ENCODE data around the gene SLIRP.
A peak's percentile ranks its signal among the peaks of the same experiment; 100 is the strongest.
"Not testable (repeated sequence)": the region's sequence is repeated elsewhere in the genome, so short reads cannot be mapped to it uniquely, and the experiment has no call there.

SLIRP gene

DNA sequence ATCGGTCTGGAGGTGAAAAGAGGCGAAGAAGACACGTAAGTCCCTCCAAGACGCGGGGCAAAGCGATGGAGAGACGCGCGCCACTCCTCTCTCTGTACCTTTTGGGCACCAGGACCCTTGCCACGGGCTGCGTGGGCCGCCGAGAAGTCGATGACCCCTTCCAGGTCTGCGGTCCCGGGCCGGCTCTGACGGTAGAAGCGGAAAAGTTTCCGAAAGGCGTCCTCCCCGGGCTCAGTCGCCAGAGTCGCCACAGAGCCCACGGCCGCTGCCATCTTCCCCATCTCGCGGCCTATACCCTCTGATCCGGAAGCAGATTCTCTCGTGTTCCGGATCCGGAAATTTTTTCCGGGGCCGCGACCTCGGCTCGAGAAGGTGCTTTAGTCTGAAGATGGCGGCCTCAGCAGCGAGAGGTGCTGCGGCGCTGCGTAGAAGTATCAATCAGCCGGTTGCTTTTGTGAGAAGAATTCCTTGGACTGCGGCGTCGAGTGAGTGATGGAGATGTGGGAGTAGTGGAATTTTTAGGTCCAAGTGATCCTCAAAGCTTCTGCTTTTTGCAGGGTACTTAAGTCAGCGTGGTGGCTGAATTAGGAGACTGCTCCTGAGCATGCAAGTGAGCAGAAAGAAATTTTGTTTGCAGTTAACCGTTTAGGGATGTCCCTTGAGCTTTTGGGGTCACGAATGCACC lies at the start of gene SLIRP, which contains the start of gene ALKBH1:
SLIRP (plus strand) TSS at position 380 of the 685 bp plus-strand sequence; CDS start at position 389, 9 bp downstream.
ALKBH1 (minus strand) TSS at position 300 of the 685 bp plus-strand sequence; CDS start at position 281, 19 bp downstream.
- Histone ChIP-seq H3K36me3 (replicated peaks; ENCODE audit: insufficient read depth, low read length) (no peaks in the 10 kb centered on the region), H3K9me3 (replicated peaks; ENCODE audit: insufficient read depth, low read length) (no peaks in the 10 kb centered on the region), H3K27ac (ENCODE audit: low read length) (no peak within 1 kb of the TSS)

DNA sequence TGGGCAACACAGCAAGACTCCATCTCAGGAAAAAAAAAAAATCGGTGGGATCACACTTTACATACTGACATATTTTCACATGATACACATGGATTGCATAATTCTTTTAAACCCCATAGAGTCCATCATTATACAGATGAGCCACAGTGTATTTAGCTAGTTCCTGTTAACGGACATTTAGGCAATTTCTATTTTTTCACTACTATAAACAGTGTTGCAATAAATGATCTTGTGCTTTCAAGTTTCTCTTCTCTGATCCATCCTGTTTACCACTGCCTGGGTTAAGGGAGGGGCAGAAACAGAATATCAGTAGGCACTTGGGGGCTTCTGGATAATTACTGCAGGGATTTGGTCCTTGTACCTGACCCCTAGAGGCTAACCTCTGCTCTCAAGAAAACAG lies 48.1 kb upstream of the SLIRP start:
- Histone ChIP-seq H3K9ac (ENCODE audit: low read length) (no peak overlapping the region), H3K4me1 (ENCODE audit: low read length) (no peaks in the 10 kb centered on the region), H3K36me3 (replicated peaks; ENCODE audit: insufficient read depth, low read length) (no peaks in the 10 kb centered on the region), H4K20me1 (ENCODE audit: insufficient read depth, low read length) (no peaks in the 10 kb centered on the region), H3K79me2 (ENCODE audit: low read length) (no peaks in the 10 kb centered on the region), H2AFZ (ENCODE audit: low read length) (no peak overlapping the region), H3K4me2 (ENCODE audit: low read depth, low read length) (no peak overlapping the region), H3K27me3 (replicated peaks; ENCODE audit: insufficient read depth, low read length) (no peaks in the 10 kb centered on the region), H3K9me3 (replicated peaks; ENCODE audit: insufficient read depth, low read length) (no peaks in the 10 kb centered on the region), H3F3A (ENCODE audit: insufficient read depth, low read length) (no peaks in the 10 kb centered on the region), H3K9me2 (replicated peaks; ENCODE audit: insufficient read depth, low read length) (no peaks in the 10 kb centered on the region), H3K4me3 (ENCODE audit: low read length) (no peak overlapping the region), H3K27ac (ENCODE audit: low read length) (no peak overlapping the region)
- TF ChIP-seq, protein P1, sequence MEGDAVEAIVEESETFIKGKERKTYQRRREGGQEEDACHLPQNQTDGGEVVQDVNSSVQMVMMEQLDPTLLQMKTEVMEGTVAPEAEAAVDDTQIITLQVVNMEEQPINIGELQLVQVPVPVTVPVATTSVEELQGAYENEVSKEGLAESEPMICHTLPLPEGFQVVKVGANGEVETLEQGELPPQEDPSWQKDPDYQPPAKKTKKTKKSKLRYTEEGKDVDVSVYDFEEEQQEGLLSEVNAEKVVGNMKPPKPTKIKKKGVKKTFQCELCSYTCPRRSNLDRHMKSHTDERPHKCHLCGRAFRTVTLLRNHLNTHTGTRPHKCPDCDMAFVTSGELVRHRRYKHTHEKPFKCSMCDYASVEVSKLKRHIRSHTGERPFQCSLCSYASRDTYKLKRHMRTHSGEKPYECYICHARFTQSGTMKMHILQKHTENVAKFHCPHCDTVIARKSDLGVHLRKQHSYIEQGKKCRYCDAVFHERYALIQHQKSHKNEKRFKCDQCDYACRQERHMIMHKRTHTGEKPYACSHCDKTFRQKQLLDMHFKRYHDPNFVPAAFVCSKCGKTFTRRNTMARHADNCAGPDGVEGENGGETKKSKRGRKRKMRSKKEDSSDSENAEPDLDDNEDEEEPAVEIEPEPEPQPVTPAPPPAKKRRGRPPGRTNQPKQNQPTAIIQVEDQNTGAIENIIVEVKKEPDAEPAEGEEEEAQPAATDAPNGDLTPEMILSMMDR (IDR thresholded peaks at IDR 0.05; ENCODE audit: low read length) = no peak
- TF ChIP-seq EZH2 (optimal IDR thresholded peaks at IDR 0.05; ENCODE audit: low read depth, low read length) (no peak), EZH2phosphoT487 (IDR thresholded peaks at IDR 0.05; ENCODE audit: low read length) (no peak)
- DNase-seq = no peak

More for the DNA sequence above, at the start of gene SLIRP, which contains the start of gene ALKBH1:
- DNase-seq = peak; percentile 80
- Histone ChIP-seq H3K9me2 (replicated peaks; ENCODE audit: insufficient read depth, low read length) (no peaks in the 10 kb centered on the region), H3K79me2 (ENCODE audit: low read length) (peaks cover 57% of the 10 kb centered on the region), H2AFZ (ENCODE audit: low read length) (peak within 1 kb of the TSS; percentile 92), H3K9ac (ENCODE audit: low read length) (peak within 1 kb of the TSS; percentile 74), H3K4me1 (ENCODE audit: low read length) (peaks cover 8% of the 10 kb centered on the region; the same call in 1 of the 2 replicates), H3K4me2 (ENCODE audit: low read depth, low read length) (peak within 1 kb of the TSS; percentile 72), H3F3A (ENCODE audit: insufficient read depth, low read length) (no peaks in the 10 kb centered on the region; the same call in 1 of the 2 replicates), H3K27me3 (replicated peaks; ENCODE audit: insufficient read depth, low read length) (no peaks in the 10 kb centered on the region), H3K4me3 (ENCODE audit: low read length) (peak within 1 kb of the TSS; percentile 90), H4K20me1 (ENCODE audit: insufficient read depth, low read length) (no peaks in the 10 kb centered on the region)
- no peak for TF ChIP-seq EZH2phosphoT487 (IDR thresholded peaks at IDR 0.05; ENCODE audit: low read length)
- TF ChIP-seq, protein P1 (IDR thresholded peaks at IDR 0.05; ENCODE audit: low read length) = no peak
- no peak for TF ChIP-seq EZH2 (optimal IDR thresholded peaks at IDR 0.05; ENCODE audit: low read depth, low read length)

DNA sequence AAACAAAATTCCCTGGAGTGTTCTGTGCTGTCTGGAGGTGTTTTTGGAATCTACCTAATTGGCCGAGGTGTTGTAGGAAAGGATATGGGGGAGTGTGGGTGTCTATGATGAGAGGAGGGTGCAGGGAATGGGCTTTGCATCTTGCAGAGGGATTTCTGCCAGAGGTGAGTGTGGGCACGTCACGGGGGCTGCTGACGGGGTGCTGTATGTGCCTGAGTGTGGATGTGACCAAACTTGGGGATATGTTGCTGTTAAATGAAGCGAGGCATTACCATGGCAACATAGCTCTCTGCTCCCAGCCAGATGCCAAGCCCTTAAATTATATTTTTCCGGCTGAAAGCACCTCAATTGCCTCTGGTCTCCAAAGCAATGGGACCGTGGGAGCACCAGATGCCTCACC lies 47.1 kb upstream of the SLIRP start:
- DNase-seq = no peak
- Histone ChIP-seq H3K27me3 (replicated peaks; ENCODE audit: insufficient read depth, low read length) (no peaks in the 10 kb centered on the region), H2AFZ (ENCODE audit: low read length) (no peak overlapping the region), H3K79me2 (ENCODE audit: low read length) (no peaks in the 10 kb centered on the region), H4K20me1 (ENCODE audit: insufficient read depth, low read length) (no peaks in the 10 kb centered on the region), H3K4me3 (ENCODE audit: low read length) (no peak overlapping the region), H3F3A (ENCODE audit: insufficient read depth, low read length) (no peaks in the 10 kb centered on the region), H3K36me3 (replicated peaks; ENCODE audit: insufficient read depth, low read length) (no peaks in the 10 kb centered on the region), H3K9ac (ENCODE audit: low read length) (no peak overlapping the region), H3K27ac (ENCODE audit: low read length) (no peak overlapping the region), H3K9me2 (replicated peaks; ENCODE audit: insufficient read depth, low read length) (no peaks in the 10 kb centered on the region), H3K4me1 (ENCODE audit: low read length) (no peaks in the 10 kb centered on the region), H3K9me3 (replicated peaks; ENCODE audit: insufficient read depth, low read length) (no peaks in the 10 kb centered on the region), H3K4me2 (ENCODE audit: low read depth, low read length) (no peak overlapping the region)
- TF ChIP-seq, protein P1 (IDR thresholded peaks at IDR 0.05; ENCODE audit: low read length) = no peak
- TF ChIP-seq EZH2phosphoT487 (IDR thresholded peaks at IDR 0.05; ENCODE audit: low read length) = no peak
- TF ChIP-seq EZH2 (optimal IDR thresholded peaks at IDR 0.05; ENCODE audit: low read depth, low read length) = no peak

DNA sequence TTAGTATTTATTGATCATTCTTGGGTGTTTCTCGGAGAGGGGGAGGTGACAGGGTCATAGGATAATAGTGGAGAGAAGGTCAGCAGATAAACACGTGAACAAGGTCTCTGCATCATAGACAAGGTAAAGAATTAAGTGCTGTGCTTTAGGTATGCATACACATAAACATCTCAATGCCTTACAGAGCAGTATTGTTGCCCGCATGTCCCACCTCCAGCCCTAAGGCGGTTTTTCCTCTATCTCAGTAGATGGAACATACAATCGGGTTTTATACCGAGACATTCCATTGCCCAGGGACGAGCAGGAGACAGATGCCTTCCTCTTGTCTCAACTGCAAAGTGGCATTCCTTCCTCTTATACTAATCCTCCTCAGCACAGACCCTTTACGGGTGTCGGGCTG lies 46.3 kb upstream of the SLIRP start:
- not testable (repeated sequence) for H2AFZ ChIP-seq (ENCODE audit: low read length); DNase-seq; H3F3A ChIP-seq (ENCODE audit: insufficient read depth, low read length); H3K79me2 ChIP-seq (ENCODE audit: low read length); H4K20me1 ChIP-seq (ENCODE audit: insufficient read depth, low read length); H3K27ac ChIP-seq (ENCODE audit: low read length); H3K9me3 ChIP-seq (replicated peaks; ENCODE audit: insufficient read depth, low read length); H3K4me1 ChIP-seq (ENCODE audit: low read length); H3K9ac ChIP-seq (ENCODE audit: low read length); H3K4me3 ChIP-seq (ENCODE audit: low read length); H3K36me3 ChIP-seq (replicated peaks; ENCODE audit: insufficient read depth, low read length); H3K9me2 ChIP-seq (replicated peaks; ENCODE audit: insufficient read depth, low read length); H3K27me3 ChIP-seq (replicated peaks; ENCODE audit: insufficient read depth, low read length); H3K4me2 ChIP-seq (ENCODE audit: low read depth, low read length)
